HepG2 (cell line): ENCODE measurements around the gene CUL4A. TPM values are rescaled to one million over a fixed set of nuclear protein-coding genes. Genes with fewer than 3 reads are reported as not detected.

Source experiments
- ATF1 ChIP-seq: IDR thresholded peaks from 2 replicates; pipeline ENCODE4 v1.6.1; 2016; ENCODE audit warnings: mild to moderate bottlenecking, control low read depth
- BHLHE40 ChIP-seq: IDR thresholded peaks from 2 replicates; pipeline ENCODE4 v1.6.1; 2011; ENCODE audit warnings: low read length, improper control_type of control experiment
- ELF1 ChIP-seq: sonication (generic); formaldehyde crosslinking; IDR thresholded peaks from 2 replicates; pipeline ENCODE4 v1.4.0; 2020; ENCODE audit warnings: missing genetic modification reagents
- EP300 ChIP-seq, 3 experiments: sonication (generic) in 1 of 3; formaldehyde crosslinking in 1 of 3; IDR thresholded peaks; 2 replicates each; pipeline versions ENCODE4 v1.5.1 to v1.6.1; 2011 to 2020; ENCODE audit warnings: low read depth in 2 of 3, low read length in 2 of 3, borderline replicate concordance in 1 of 3, improper control_type of control experiment in 1 of 3, mild to moderate bottlenecking in 1 of 3, missing genetic modification reagents in 1 of 3, moderate library complexity in 1 of 3
- FOXJ3 ChIP-seq: sonication (generic); formaldehyde crosslinking; IDR thresholded peaks from 2 replicates; pipeline ENCODE4 v1.4.0; 2020; ENCODE audit warnings: missing genetic modification reagents, mild to moderate bottlenecking, borderline replicate concordance
- HIC2 ChIP-seq: sonication (generic); formaldehyde crosslinking; IDR thresholded peaks from 2 replicates; pipeline ENCODE4 v1.9.0; 2022; ENCODE audit warnings: low read depth, missing genetic modification reagents
- HMG20A ChIP-seq: IDR thresholded peaks from 2 replicates; pipeline ENCODE4 v1.6.1; 2016; ENCODE audit warnings: borderline replicate concordance
- HNF4A ChIP-seq: sonication (generic); formaldehyde crosslinking; IDR thresholded peaks from 2 replicates; pipeline ENCODE4 v1.4.0; 2020; ENCODE audit warnings: missing genetic modification reagents
- JUNB ChIP-seq: sonication (generic); formaldehyde crosslinking; IDR thresholded peaks from 2 replicates; pipeline ENCODE4 v1.8.0; 2022; ENCODE audit warnings: missing genetic modification reagents, mild to moderate bottlenecking, borderline replicate concordance
- MTF1 ChIP-seq: sonication (generic); formaldehyde crosslinking; IDR thresholded peaks from 2 replicates; pipeline ENCODE4 v1.5.0; 2020; ENCODE audit warnings: missing genetic modification reagents
- NCOR1 ChIP-seq: fragments of 200-600 bp; sonication (generic); IDR thresholded peaks from 2 replicates; pipeline ENCODE4 v1.7.0; 2017; ENCODE audit warnings: antibody characterized with exemption, low read length, borderline replicate concordance
- NR2F2 ChIP-seq: IDR thresholded peaks from 2 replicates; pipeline ENCODE4 v1.6.1; 2012; ENCODE audit warnings: low read depth, inconsistent platforms, borderline replicate concordance
- PHF21A ChIP-seq: sonication (generic); formaldehyde crosslinking; IDR thresholded peaks from 2 replicates; pipeline ENCODE4 v1.5.0; 2020; ENCODE audit warnings: mild to moderate bottlenecking, missing genetic modification reagents
- SP4 ChIP-seq: sonication (generic); formaldehyde crosslinking; IDR thresholded peaks from 2 replicates; pipeline ENCODE4 v1.8.1; 2023; ENCODE audit warnings: mild to moderate bottlenecking, missing genetic modification reagents
- TBL1XR1 ChIP-seq: fragments of 150-350 bp; IDR thresholded peaks from 2 replicates; pipeline ENCODE4 v1.6.1; 2014; ENCODE audit warnings: borderline replicate concordance, low read length; ENCODE audit not compliant: partially characterized antibody
- USF2 ChIP-seq, 2 experiments: sonication (generic) in 1 of 2; formaldehyde crosslinking in 1 of 2; IDR thresholded peaks; 2 replicates each; pipeline versions ENCODE4 v1.5.1 to v1.6.1; 2011 to 2020; ENCODE audit warnings: borderline replicate concordance in 1 of 2, low read depth in 1 of 2, low read length in 1 of 2, mild to moderate bottlenecking in 1 of 2, missing genetic modification reagents in 1 of 2, moderate library complexity in 1 of 2
- ZC3H4 ChIP-seq: sonication (generic); formaldehyde crosslinking; IDR thresholded peaks from 2 replicates; pipeline ENCODE4 v1.4.0; 2020; ENCODE audit warnings: missing genetic modification reagents, borderline replicate concordance
- ZGPAT ChIP-seq: IDR thresholded peaks from 2 replicates; pipeline ENCODE4 v1.6.1; 2016; ENCODE audit warnings: mild to moderate bottlenecking
- ZNF124 ChIP-seq: sonication (generic); formaldehyde crosslinking; IDR thresholded peaks from 2 replicates; pipeline ENCODE4 v1.4.0; 2020; ENCODE audit warnings: missing genetic modification reagents
- ZNF260 ChIP-seq: sonication (generic); formaldehyde crosslinking; IDR thresholded peaks from 2 replicates; pipeline ENCODE4 v1.4.0; 2020; ENCODE audit warnings: missing genetic modification reagents, low read depth, mild to moderate bottlenecking, borderline replicate concordance
- ZNF567 ChIP-seq: sonication (generic); formaldehyde crosslinking; IDR thresholded peaks from 2 replicates; pipeline ENCODE4 v1.8.1; 2023; ENCODE audit warnings: mild to moderate bottlenecking, missing genetic modification reagents, borderline replicate concordance
- ZNF772 ChIP-seq: sonication (generic); formaldehyde crosslinking; IDR thresholded peaks from 2 replicates; pipeline ENCODE4 v1.5.0; 2020; ENCODE audit warnings: mild to moderate bottlenecking, missing genetic modification reagents
- ZNF788 ChIP-seq: sonication (generic); formaldehyde crosslinking; IDR thresholded peaks from 2 replicates; pipeline ENCODE4 v1.5.0; 2020; ENCODE audit warnings: mild to moderate bottlenecking, missing genetic modification reagents, borderline replicate concordance
- polyA plus RNA-seq, 8 experiments: library from polyadenylated mRNA; depleted of rRNA in 3 of 8; stranded (reverse) in 7 of 8; unstranded in 1 of 8; fragments of >200 nt; fragmentation: Illumina TruSeq in 4 of 8; extraction: Trizol in 4 of 8; gene quantifications; 2 replicates each; pipeline versions ENCODE4 v1.2.1 to v1.2.3, GENCODE V29; 2011 to 2016; ENCODE audit warnings: low read depth in 4 of 8, missing spikeins in 1 of 8, mixed read lengths in 1 of 8; ENCODE audit not compliant: insufficient read depth in 1 of 8
- total RNA-seq, 5 experiments: library from RNA; depleted of rRNA; stranded (reverse); fragments of >200 nt; fragmentation: Illumina TruSeq; extraction: Trizol; gene quantifications; 2 replicates each; pipeline ENCODE4 v1.2.3, GENCODE V29; 2016; ENCODE audit warnings: low read depth in 1 of 5

Gene CUL4A
- total and polyA plus RNA-seq, 2 of the 13 experiments (the other 11 are each of a cell fraction or from before 2014, with no cell fraction given) = 51.2 to 75.3 TPM

GRCh38 chr13:113169277-113170272 is 39.8 kb upstream of the CUL4A start (continued):
- TF ChIP-seq ZNF260 (CRISPR knock-in tag) = no peak
- no peak for TF ChIP-seq ZC3H4 (CRISPR knock-in tag)
- no peak for TF ChIP-seq MTF1 (CRISPR knock-in tag)
- peak; percentile 86 for TF ChIP-seq PHF21A (CRISPR knock-in tag)
- no peak; the same call in 1 of the 2 replicates for TF ChIP-seq USF2 (IDR thresholded peaks at IDR 0.05; ENCODE audit: low read depth, low read length)
- TF ChIP-seq USF2 (CRISPR knock-in tag; IDR thresholded peaks at IDR 0.05; ENCODE audit: borderline replicate concordance) = peak; percentile 66; the same call in 1 of the 2 replicates
- 0 out of 2 replicates have a peak, but pooled peaks have one; percentile 47 for TF ChIP-seq NR2F2
- TF ChIP-seq FOXJ3 (CRISPR knock-in tag) = peak; percentile 31; the same call in 1 of the 2 replicates
- TF ChIP-seq BHLHE40 = peak; percentile 34; the same call in 1 of the 2 replicates
- TF ChIP-seq ATF1 (CRISPR knock-in tag) = no peak
- TF ChIP-seq ZNF788 = 0 out of 2 replicates have a peak, but pooled peaks have one; percentile 22
- peak; percentile 73; the same call in 1 of the 2 replicates for TF ChIP-seq ZNF772 (CRISPR knock-in tag)
- TF ChIP-seq ELF1 (CRISPR knock-in tag) = peak; percentile 52; the same call in 1 of the 2 replicates
- TF ChIP-seq HMG20A = peak; percentile 69
- no peak for TF ChIP-seq SP4 (CRISPR knock-in tag)
- peak; percentile 88 for TF ChIP-seq NCOR1
- TF ChIP-seq ZNF567 (CRISPR knock-in tag) = no peak
- TF ChIP-seq HNF4A = peak; percentile 54
- 0 out of 2 replicates have a peak, but pooled peaks have one; percentile 38 for TF ChIP-seq ZGPAT (CRISPR knock-in tag)
- TF ChIP-seq EP300 (IDR thresholded peaks at IDR 0.05; ENCODE audit: low read depth in 2 of 2, low read length in 2 of 2) = peak in 1 of 2 experiments; percentile 81; a peak in 1 of 4 replicates
- TF ChIP-seq EP300 (CRISPR knock-in tag; IDR thresholded peaks at IDR 0.05; ENCODE audit: borderline replicate concordance) = peak; percentile 64; the same call in 1 of the 2 replicates
- TF ChIP-seq TBL1XR1 = peak; percentile 63
- TF ChIP-seq JUNB (CRISPR knock-in tag) = no peak
- no peak for TF ChIP-seq HIC2 (CRISPR knock-in tag)
- no peak for TF ChIP-seq ZNF124
